ENCODE data around the gene LEKR1. TPM values are rescaled to one million over a fixed set of nuclear protein-coding genes. Genes with fewer than 3 reads are reported as not detected.

LEKR1 gene
- total RNA-seq, 4 donors from 2014 or later = 6.3 to 7.5 (median 6.8) TPM

- 71 to 82% methylated on average over 1 of the region's 1 CpG for WGBS, 2 donors
- intact Hi-C loops (cut with DNase I) = no loop called here
- no peak for TF ChIP-seq POLR2A (IDR thresholded peaks at IDR 0.05)
- Histone ChIP-seq H3K27me3 (no peaks in the 10 kb centered on the region), H3K4me3 (replicated peaks in 1 of 3) (no peak overlapping the region), H3K36me3 (no peaks in the 10 kb centered on the region), H3K27ac (no peak overlapping the region), H3K4me1 (peaks cover 0 to 8% of the 10 kb centered on the region in 2 donors), H3K9me3 (no peaks in the 10 kb centered on the region)
- DNase-seq = no peak
These were observed 22.0 kb upstream of the LEKR1 start for GRCh38 chr3:156803952-156804741.

GRCh38 chr3:156806698-156807097 lies 19.5 kb upstream of the LEKR1 start:
- Histone ChIP-seq H3K36me3 (no peaks in the 10 kb centered on the region), H3K9me3 (no peaks in the 10 kb centered on the region), H3K4me1 (peaks cover 0 to 8% of the 10 kb centered on the region in 2 donors), H3K4me3 (replicated peaks in 1 of 3) (no peak overlapping the region), H3K27ac (no peak overlapping the region), H3K27me3 (no peaks in the 10 kb centered on the region)
- DNase-seq = no peak
- intact Hi-C loops (cut with DNase I) = no loop called here
- TF ChIP-seq POLR2A (IDR thresholded peaks at IDR 0.05) (no peak), CTCF (IDR thresholded peaks at IDR 0.05) (no peak)

GRCh38 chr3:156808025-156808424 lies 18.1 kb upstream of the LEKR1 start:
- WGBS, 2 donors = 94 to 98% methylated on average over 2 of the region's 2 CpGs
- no peaks in the 10 kb centered on the region for H3K36me3 ChIP-seq
- H3K4me1 ChIP-seq = peaks cover 0 to 8% of the 10 kb centered on the region in 2 donors
- no peaks in the 10 kb centered on the region for H3K27me3 ChIP-seq
- no peak overlapping the region for H3K27ac ChIP-seq
- TF ChIP-seq POLR2A (IDR thresholded peaks at IDR 0.05) = no peak
- TF ChIP-seq CTCF (IDR thresholded peaks at IDR 0.05) = no peak
- intact Hi-C loops (cut with DNase I) = no loop called here
- no peak overlapping the region for H3K4me3 ChIP-seq (replicated peaks in 1 of 3)
- H3K9me3 ChIP-seq = no peaks in the 10 kb centered on the region
- DNase-seq = no peak

- TF ChIP-seq POLR2A (IDR thresholded peaks at IDR 0.05) (no peak), CTCF (IDR thresholded peaks at IDR 0.05) (no peak)
- no peaks in the 10 kb centered on the region for H3K36me3 ChIP-seq
- no peak for DNase-seq
- no peak overlapping the region for H3K27ac ChIP-seq
- 48 to 72% methylated on average over 2 of the region's 2 CpGs for WGBS, 2 donors
- H3K9me3 ChIP-seq = no peaks in the 10 kb centered on the region
- H3K27me3 ChIP-seq = no peaks in the 10 kb centered on the region
- no peak overlapping the region for H3K4me3 ChIP-seq (replicated peaks in 1 of 3)
- peaks cover 0 to 10% of the 10 kb centered on the region in 2 donors for H3K4me1 ChIP-seq
- intact Hi-C loops (cut with DNase I) = loop anchor here (10.0 kb wide), 2 partner anchors 136 to 324 kb away; partner anchors contain the start of gene TIPARP
These were observed 14.9 kb upstream of the LEKR1 start for GRCh38 chr3:156811089-156811862.

GRCh38 chr3:156812521-156813335 lies 13.4 kb upstream of the LEKR1 start:
- no peak overlapping the region for H3K4me3 ChIP-seq (replicated peaks in 1 of 3)
- H3K36me3 ChIP-seq = no peaks in the 10 kb centered on the region
- H3K9me3 ChIP-seq = no peaks in the 10 kb centered on the region
- no peak for DNase-seq
- H3K27ac ChIP-seq = no peak overlapping the region
- TF ChIP-seq CTCF (IDR thresholded peaks at IDR 0.05) = no peak
- no peak for TF ChIP-seq POLR2A (IDR thresholded peaks at IDR 0.05)
- no peaks in the 10 kb centered on the region for H3K27me3 ChIP-seq
- H3K4me1 ChIP-seq = peaks cover 3 to 11% of the 10 kb centered on the region in 2 donors
- intact Hi-C loops (cut with DNase I) = loop anchor here (10.0 kb wide), 2 partner anchors 138 to 322 kb away; partner anchors contain the start of gene TIPARP
- WGBS, 2 donors = 84 to 87% methylated on average over 6 of the region's 6 CpGs
